SK-N-SH treated with all-trans-retinoic acid at 6 μM for 48 hours (cell line): Measurements from ENCODE around the gene ANTXR2.

ENCODE experiments used
- ISL1 ChIP-seq: fragments of 250-450 bp; sonication (Bioruptor Pico); IDR thresholded peaks from 2 replicates; pipeline ENCODE4 v2.1.2; 2022; ENCODE audit warnings: mild to moderate bottlenecking, moderate library complexity
- TOX ChIP-seq: fragments of 250-450 bp; sonication (Bioruptor Pico); IDR thresholded peaks from 2 replicates; pipeline ENCODE4 v1.8.0; 2021; ENCODE audit warnings: mild to moderate bottlenecking, moderate library complexity, borderline replicate concordance
- TF ChIP-seq, protein P1 (sequence below): fragments of 250-450 bp; sonication (Bioruptor Pico); IDR thresholded peaks from 2 replicates; pipeline ENCODE4 v1.5.0; 2020; ENCODE audit warnings: mild to moderate bottlenecking, moderate library complexity
- TF ChIP-seq, protein P2 (sequence below): fragments of 250-450 bp; sonication (Bioruptor Pico); IDR thresholded peaks from 2 replicates; pipeline ENCODE4 v1.5.1; 2020; ENCODE audit warnings: low read depth, mild to moderate bottlenecking, moderate library complexity
- TF ChIP-seq, protein P3 (sequence below): fragments of 250-450 bp; sonication (Bioruptor Pico); IDR thresholded peaks from 2 replicates; pipeline ENCODE4 v1.5.1; 2021; ENCODE audit warnings: mild to moderate bottlenecking, moderate library complexity

GRCh38 chr4:80072228-80072743 lies 743 bp downstream of the ANTXR2 start:
- TF ChIP-seq TOX (CRISPR knock-in tag) (no peak), ISL1 (no peak)
- TF ChIP-seq, protein P1, sequence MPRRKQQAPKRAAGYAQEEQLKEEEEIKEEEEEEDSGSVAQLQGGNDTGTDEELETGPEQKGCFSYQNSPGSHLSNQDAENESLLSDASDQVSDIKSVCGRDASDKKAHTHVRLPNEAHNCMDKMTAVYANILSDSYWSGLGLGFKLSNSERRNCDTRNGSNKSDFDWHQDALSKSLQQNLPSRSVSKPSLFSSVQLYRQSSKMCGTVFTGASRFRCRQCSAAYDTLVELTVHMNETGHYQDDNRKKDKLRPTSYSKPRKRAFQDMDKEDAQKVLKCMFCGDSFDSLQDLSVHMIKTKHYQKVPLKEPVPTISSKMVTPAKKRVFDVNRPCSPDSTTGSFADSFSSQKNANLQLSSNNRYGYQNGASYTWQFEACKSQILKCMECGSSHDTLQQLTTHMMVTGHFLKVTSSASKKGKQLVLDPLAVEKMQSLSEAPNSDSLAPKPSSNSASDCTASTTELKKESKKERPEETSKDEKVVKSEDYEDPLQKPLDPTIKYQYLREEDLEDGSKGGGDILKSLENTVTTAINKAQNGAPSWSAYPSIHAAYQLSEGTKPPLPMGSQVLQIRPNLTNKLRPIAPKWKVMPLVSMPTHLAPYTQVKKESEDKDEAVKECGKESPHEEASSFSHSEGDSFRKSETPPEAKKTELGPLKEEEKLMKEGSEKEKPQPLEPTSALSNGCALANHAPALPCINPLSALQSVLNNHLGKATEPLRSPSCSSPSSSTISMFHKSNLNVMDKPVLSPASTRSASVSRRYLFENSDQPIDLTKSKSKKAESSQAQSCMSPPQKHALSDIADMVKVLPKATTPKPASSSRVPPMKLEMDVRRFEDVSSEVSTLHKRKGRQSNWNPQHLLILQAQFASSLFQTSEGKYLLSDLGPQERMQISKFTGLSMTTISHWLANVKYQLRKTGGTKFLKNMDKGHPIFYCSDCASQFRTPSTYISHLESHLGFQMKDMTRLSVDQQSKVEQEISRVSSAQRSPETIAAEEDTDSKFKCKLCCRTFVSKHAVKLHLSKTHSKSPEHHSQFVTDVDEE = no peak
- TF ChIP-seq, protein P2, sequence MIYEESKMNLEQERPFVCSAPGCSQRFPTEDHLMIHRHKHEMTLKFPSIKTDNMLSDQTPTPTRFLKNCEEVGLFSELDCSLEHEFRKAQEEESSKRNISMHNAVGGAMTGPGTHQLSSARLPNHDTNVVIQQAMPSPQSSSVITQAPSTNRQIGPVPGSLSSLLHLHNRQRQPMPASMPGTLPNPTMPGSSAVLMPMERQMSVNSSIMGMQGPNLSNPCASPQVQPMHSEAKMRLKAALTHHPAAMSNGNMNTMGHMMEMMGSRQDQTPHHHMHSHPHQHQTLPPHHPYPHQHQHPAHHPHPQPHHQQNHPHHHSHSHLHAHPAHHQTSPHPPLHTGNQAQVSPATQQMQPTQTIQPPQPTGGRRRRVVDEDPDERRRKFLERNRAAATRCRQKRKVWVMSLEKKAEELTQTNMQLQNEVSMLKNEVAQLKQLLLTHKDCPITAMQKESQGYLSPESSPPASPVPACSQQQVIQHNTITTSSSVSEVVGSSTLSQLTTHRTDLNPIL (CRISPR knock-in tag) = no peak
- TF ChIP-seq, protein P3, sequence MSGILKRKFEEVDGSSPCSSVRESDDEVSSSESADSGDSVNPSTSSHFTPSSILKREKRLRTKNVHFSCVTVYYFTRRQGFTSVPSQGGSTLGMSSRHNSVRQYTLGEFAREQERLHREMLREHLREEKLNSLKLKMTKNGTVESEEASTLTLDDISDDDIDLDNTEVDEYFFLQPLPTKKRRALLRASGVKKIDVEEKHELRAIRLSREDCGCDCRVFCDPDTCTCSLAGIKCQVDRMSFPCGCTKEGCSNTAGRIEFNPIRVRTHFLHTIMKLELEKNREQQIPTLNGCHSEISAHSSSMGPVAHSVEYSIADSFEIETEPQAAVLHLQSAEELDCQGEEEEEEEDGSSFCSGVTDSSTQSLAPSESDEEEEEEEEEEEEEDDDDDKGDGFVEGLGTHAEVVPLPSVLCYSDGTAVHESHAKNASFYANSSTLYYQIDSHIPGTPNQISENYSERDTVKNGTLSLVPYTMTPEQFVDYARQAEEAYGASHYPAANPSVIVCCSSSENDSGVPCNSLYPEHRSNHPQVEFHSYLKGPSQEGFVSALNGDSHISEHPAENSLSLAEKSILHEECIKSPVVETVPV (CRISPR knock-in tag) = no peak
